ENCODE measurements around the gene MGAT5.

MGAT5 gene

GRCh38 chr2:134333646-134334189 lies 79.8 kb downstream of the MGAT5 start:
- no peak for DNase-seq (ENCODE audit: low read depth)
- no peak overlapping the region for H3K4me3 ChIP-seq (ENCODE audit: low read depth, low read length)
- TF ChIP-seq MAX (IDR thresholded peaks at IDR 0.05; ENCODE audit: low read depth, low read length) (no peak), CTCF (IDR thresholded peaks at IDR 0.05; ENCODE audit: low read depth, low read length) (no peak), MYC (IDR thresholded peaks at IDR 0.05; ENCODE audit: low read depth, low read length) (no peak), POLR2A (IDR thresholded peaks at IDR 0.05; ENCODE audit: extremely low read depth, insufficient read length) (no peak)

- DNase-seq (ENCODE audit: low read depth): no peak
- no peak for TF ChIP-seq MYC (IDR thresholded peaks at IDR 0.05; ENCODE audit: low read depth, low read length)
- no peak overlapping the region for H3K4me3 ChIP-seq (ENCODE audit: low read depth, low read length)
Measured at GRCh38 chr2:134334542-134335353, 80.9 kb downstream of the MGAT5 start.

GRCh38 chr2:134335601-134336000 lies 81.7 kb downstream of the MGAT5 start:
- DNase-seq (ENCODE audit: low read depth): no peak
- TF ChIP-seq CTCF (IDR thresholded peaks at IDR 0.05; ENCODE audit: low read depth, low read length): no peak
- TF ChIP-seq MYC (IDR thresholded peaks at IDR 0.05; ENCODE audit: low read depth, low read length): no peak
- no peak for TF ChIP-seq POLR2A (IDR thresholded peaks at IDR 0.05; ENCODE audit: extremely low read depth, insufficient read length)
- TF ChIP-seq MAX (IDR thresholded peaks at IDR 0.05; ENCODE audit: low read depth, low read length): no peak
- H3K4me3 ChIP-seq (ENCODE audit: low read depth, low read length): no peak overlapping the region

- TF ChIP-seq POLR2A (IDR thresholded peaks at IDR 0.05; ENCODE audit: extremely low read depth, insufficient read length) (no peak), MAX (IDR thresholded peaks at IDR 0.05; ENCODE audit: low read depth, low read length) (no peak), MYC (IDR thresholded peaks at IDR 0.05; ENCODE audit: low read depth, low read length) (no peak), CTCF (IDR thresholded peaks at IDR 0.05; ENCODE audit: low read depth, low read length) (no peak)
- H3K4me3 ChIP-seq (ENCODE audit: low read depth, low read length): no peak overlapping the region
Measured at GRCh38 chr2:134336352-134336751, 82.5 kb downstream of the MGAT5 start.

GRCh38 chr2:134336921-134337320 lies 83.0 kb downstream of the MGAT5 start:
- no peak for TF ChIP-seq MYC (IDR thresholded peaks at IDR 0.05; ENCODE audit: low read depth, low read length)
- no peak for TF ChIP-seq POLR2A (IDR thresholded peaks at IDR 0.05; ENCODE audit: extremely low read depth, insufficient read length)
- TF ChIP-seq MAX (IDR thresholded peaks at IDR 0.05; ENCODE audit: low read depth, low read length): no peak
- no peak for TF ChIP-seq CTCF (IDR thresholded peaks at IDR 0.05; ENCODE audit: low read depth, low read length)
- DNase-seq (ENCODE audit: low read depth): no peak
- H3K4me3 ChIP-seq (ENCODE audit: low read depth, low read length): no peak overlapping the region

More at GRCh38 chr2:134336352-134336751, 82.5 kb downstream of the MGAT5 start:
- DNase-seq (ENCODE audit: low read depth): no peak

GRCh38 chr2:134337631-134338030 lies 83.8 kb downstream of the MGAT5 start:
- TF ChIP-seq POLR2A (IDR thresholded peaks at IDR 0.05; ENCODE audit: extremely low read depth, insufficient read length) (no peak), MAX (IDR thresholded peaks at IDR 0.05; ENCODE audit: low read depth, low read length) (no peak), MYC (IDR thresholded peaks at IDR 0.05; ENCODE audit: low read depth, low read length) (no peak), CTCF (IDR thresholded peaks at IDR 0.05; ENCODE audit: low read depth, low read length) (no peak)
- H3K4me3 ChIP-seq (ENCODE audit: low read depth, low read length): no peak overlapping the region
- DNase-seq (ENCODE audit: low read depth): no peak

Data from NB4 (cell line).